HPDE6-E6E7 (cell line): ENCODE measurements around the gene GPR61.

ENCODE experiments used
- DNase-seq: peaks from one replicate; pipeline ENCODE4 v3.0.0; 2011; ENCODE audit warnings: missing footprints; ENCODE audit errors: extremely low spot score

Gene GPR61

DNA sequence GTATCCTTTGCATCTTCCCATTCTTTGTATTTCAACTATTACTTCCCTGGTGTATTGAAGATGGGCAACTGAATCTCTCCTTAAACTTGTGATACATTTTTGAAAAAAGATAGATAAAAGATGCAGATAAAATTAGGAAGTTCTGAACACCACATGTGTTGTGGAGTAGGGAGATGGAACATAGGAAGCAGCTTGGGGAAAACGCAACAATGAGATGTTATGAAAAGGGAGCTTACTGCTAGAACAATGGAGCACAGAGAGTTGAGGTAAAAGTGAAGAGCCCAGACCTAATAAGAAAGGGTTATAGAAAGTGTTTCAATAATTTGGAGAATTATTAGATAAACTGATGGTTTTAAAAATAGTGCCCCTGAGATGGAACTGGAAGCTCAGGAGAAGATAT is 29.7 kb downstream of the GPR61 start:
- no peak for DNase-seq

DNA sequence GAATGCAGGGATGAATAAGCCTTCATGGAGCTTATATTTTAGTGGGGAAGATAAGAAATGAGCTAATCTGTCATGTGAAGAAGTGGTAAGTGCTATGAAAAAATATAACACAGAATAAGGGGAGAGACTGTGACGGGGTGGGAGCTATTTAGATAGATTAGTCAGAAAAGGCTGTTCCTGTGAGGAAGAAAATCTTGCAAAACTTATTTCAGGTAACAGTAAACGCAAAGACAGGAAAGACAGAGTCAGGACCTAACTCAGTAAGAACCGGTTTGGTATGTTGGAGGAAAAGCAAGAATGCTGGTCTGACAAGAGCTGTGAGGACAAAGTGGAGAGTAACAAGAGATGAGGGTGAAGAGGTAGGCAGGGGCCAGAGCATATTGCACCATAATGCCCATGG is 30.7 kb downstream of the GPR61 start:
- peak; percentile 44 for DNase-seq

DNA sequence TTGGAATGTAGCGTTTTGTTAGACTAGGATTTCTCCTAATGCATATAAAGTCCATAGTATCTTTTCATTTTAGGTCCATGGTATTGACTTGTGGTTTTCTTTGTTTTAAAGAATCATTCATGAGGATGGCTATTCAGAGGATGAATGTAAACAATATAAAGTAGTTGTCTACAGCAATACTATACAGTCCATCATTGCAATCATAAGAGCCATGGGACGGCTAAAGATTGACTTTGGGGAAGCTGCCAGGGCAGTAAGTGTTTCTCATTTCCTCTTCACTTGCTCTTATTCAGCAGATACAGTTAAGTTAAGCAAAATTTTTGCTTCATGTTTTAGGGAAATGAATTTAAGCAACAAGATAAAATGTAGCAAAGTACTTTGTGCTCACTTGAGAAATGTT is 34.1 kb downstream of the GPR61 start:
- no peak for DNase-seq

DNA sequence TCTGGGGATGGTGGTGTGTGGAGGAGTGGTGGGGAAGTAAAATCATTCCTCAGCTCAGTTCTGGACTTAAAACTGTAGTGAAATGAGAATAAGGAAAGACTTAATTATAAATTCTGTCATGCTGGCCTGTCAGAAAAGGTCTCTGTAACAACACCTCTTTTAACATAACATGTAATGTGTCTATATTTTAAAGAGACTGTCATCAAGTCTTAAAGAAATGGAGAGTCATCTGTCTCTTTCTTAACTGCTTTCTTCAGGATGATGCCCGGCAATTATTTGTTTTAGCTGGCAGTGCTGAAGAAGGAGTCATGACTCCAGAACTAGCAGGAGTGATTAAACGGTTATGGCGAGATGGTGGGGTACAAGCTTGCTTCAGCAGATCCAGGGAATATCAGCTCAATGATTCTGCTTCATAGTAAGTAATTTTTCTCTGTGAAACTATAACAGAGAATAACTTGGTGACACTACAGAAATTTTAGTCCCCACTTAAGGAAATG is 39.3 kb downstream of the GPR61 start:
- no peak for DNase-seq

DNA sequence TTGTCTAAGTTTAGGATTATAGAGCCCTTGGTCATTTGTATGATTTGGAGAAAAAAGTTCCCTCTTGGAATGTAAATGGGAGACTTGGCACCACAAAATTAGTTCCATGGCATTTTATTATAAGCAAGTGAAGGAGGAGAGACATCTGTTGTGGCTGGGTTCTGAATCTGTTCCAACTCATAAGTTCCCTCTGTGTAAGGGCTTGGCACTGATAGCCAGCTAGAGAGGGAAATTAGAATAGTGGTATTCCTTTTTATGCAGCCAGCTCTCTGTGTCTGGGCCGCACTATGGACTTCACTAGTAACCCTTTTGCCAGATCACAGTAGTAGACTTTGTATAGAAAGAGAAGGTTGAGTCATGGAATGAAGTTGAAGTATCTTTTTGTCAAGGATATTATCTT is 39.8 kb downstream of the GPR61 start:
- no peak for DNase-seq

DNA sequence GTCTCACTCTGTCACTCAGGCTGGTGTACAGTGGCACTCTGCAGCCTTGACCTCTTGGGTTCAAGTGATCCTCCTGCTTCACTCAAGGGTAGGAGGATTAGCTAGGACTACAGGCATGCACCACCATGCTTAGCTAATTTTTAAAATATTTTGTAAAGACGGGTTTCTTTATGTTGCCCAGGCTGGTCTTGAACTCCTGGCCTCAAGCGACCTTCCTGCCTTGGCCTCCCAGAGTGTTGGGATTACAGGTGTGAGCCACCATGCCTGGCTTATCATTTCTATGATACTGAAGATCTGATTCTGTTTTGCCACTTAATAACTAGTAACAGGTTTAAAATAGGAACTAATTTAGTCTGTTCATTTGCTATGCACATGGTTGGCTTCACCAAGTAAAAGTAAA is 42.3 kb downstream of the GPR61 start:
- no peak for DNase-seq

DNA sequence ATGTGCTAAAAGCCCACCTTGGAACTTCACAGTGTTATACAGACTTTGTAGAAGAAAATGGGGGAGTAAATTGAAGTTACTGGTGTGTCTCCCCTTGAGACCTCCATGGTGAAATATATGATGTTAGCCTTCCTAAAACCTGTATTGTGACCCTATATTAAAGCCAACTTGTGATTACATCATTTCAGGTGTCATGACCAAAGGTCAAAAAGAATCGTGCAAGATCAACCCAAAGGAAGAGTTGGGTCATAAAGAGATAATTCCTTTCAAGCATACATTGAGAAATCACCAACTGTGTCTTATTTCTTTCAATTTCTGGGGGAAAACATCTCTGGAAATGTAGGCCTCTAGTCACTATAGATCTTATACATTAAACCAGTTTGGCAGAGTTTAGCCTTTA is 45.1 kb downstream of the GPR61 start:
- no peak for DNase-seq

DNA sequence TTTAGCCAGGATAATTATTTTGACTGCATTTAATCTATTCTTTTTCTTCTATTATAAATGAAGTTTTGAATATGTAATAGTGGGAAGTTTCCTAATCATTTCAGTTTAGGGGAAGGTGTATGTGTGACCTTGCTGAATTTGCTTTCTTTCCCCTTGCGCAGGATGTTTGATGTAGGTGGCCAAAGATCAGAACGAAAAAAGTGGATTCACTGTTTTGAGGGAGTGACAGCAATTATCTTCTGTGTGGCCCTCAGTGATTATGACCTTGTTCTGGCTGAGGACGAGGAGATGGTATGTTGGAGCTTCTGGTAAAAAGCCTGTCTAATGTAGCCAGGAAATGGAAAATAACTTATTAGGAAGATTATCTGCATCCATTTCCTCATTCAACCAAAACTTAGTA is 46.4 kb downstream of the GPR61 start:
- DNase-seq, result no peak

DNA sequence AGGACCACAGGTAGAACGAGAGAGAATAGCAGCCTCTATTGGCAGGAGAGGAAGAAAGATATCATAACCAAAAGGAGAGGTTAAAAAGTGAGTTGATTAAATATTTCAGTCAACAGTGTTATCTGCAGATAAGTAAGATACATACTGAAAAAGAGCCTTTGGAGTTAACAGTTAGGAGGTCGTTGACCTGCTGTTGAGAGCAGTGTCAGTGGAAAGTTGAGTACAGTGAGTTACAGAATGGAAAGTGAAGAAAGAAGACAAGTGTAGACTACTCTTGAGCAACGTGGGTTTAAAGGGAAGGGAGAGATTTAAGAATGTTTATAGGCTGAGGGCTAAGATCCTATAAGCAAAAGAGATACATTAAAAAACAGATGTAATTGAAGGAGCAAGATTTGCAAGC is 49.5 kb downstream of the GPR61 start:
- DNase-seq, result no peak

DNA sequence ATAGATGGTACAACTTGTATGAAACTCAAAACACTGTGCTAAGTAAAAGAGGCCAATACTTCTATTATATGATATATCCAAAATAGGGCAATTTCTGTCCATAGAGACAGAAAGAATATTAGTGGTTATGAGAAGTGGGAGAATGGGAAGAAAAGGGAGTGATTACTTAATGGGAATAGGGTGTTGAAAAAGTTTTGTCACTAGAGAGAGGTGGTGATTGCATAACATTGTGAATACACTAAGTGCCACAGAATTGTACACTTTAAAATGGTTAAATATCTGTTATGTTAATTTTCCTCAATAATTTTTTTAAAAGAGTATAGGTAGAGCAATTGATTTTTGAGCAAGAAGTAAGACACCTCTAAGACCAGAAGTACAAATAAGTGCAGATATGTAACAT is 50.0 kb downstream of the GPR61 start:
- DNase-seq, result no peak

DNA sequence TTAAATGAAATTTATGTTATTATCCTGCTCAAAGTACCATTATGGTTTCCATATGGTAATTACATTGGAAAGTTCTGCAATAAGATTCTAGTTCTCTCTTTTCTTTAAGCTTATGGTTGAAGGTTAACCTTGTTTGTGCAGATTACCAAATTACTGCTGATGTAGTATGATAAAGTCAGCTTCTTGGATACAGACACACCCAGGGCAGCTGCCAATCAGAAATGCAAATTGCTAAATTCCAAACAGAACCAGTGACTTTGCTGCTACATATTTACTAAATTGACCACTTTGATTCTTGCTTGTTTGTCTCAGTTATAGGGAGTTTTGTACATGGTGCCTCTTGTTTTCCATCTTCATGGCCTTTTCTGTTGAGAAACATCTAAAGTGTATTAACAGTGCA is 53.2 kb downstream of the GPR61 start:
- no peak for DNase-seq

DNA sequence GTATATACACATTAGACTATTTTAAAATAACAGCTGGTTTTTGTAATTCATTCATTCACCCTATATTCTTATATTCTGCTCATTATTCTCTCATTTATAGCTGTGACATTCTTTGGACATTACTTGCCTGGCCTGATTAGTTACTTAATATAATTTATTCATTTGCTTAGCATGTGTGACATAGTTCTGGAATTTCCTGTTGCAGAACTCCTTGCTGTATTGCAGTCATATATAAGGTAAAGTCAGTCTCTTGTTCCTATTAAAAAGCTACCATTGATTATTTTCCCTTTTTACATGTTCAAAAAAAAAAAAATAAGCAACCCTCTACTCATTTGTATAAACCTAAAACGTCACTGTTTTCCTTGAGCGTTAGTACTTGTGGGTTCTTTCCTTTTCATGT is 55.9 kb downstream of the GPR61 start:
- DNase-seq, result no peak
